SK-N-SH (cell line): Measurements from ENCODE around the gene APBA2.

Experiments used
- EZH2phosphoT487 ChIP-seq: fragments of 200-600 bp; sonication (generic); IDR thresholded peaks from 2 replicates; pipeline ENCODE4 v1.6.1; 2017; ENCODE audit warnings: low read depth, mixed run types, mild to moderate bottlenecking, antibody characterized with exemption, moderate library complexity, borderline replicate concordance
- YY1 ChIP-seq: IDR thresholded peaks from 2 replicates; pipeline ENCODE4 v1.4.0; 2012; ENCODE audit warnings: low read depth, mild to moderate bottlenecking
- ZBTB33 ChIP-seq: IDR thresholded peaks from 2 replicates; pipeline ENCODE4 v1.4.0; 2012; ENCODE audit warnings: low read depth, borderline replicate concordance

- TF ChIP-seq ZBTB33, result no peak
- TF ChIP-seq EZH2phosphoT487, result no peak
- no peak for TF ChIP-seq YY1
Observed at GRCh38 chr15:29121369-29121656, 235.5 kb downstream of the APBA2 start.
